ENCODE data around the gene FNDC4.

FNDC4 gene

GRCh38 chr2:27494284-27494943, 586 bp downstream of the FNDC4 start:
- no peak overlapping the region for H2AK5ac ChIP-seq (ENCODE audit: low read depth, low read length)
- peak; percentile 29 for DNase-seq (ENCODE audit: low spot score)

GRCh38 chr2:27493948-27494283, 1.1 kb downstream of the FNDC4 start:
- Histone ChIP-seq H3K4me3 (ENCODE audit: low read length in 2 of 2) (peak overlapping the region in 1 of 2 donors; percentile 65), H3K9ac (ENCODE audit: low read depth, low read length, poor library complexity) (no peak overlapping the region), H2BK120ac (ENCODE audit: low read depth, low read length) (no peak overlapping the region), H2BK12ac (ENCODE audit: low read length) (peak overlapping the region; percentile 11), H2BK15ac (ENCODE audit: low read length) (peak overlapping the region; percentile 21), H4K8ac (ENCODE audit: low read depth, low read length) (no peak overlapping the region), H3K14ac (ENCODE audit: low read length) (no peak overlapping the region), H2BK5ac (ENCODE audit: low read length) (no peak overlapping the region), H4K91ac (ENCODE audit: low read depth, low read length, poor library complexity) (no peak overlapping the region), H3K27me3 (ENCODE audit: control insufficient read depth in 3 of 3, insufficient read depth in 3 of 3, low read depth in 1 of 3, low read length in 3 of 3) (peaks cover 0 to 41% (median 10%) of the 10 kb centered on the region in 3 experiments), H3K23ac (ENCODE audit: low read depth, low read length, poor library complexity) (peak overlapping the region; percentile 62), H3K79me1 (ENCODE audit: low read depth, low read length) (peaks cover 3% of the 10 kb centered on the region), H3K36me3 (replicated peaks in 1 of 2; ENCODE audit: control insufficient read depth in 2 of 2, insufficient read depth in 2 of 2, low read length in 2 of 2) (no peaks in the 10 kb centered on the region), H2AFZ (ENCODE audit: low read length) (peak overlapping the region; percentile 100), H2AK5ac (ENCODE audit: low read depth, low read length) (no peak overlapping the region), H3K4me2 (ENCODE audit: insufficient read depth, low read length, poor library complexity, severe bottlenecking) (peak overlapping the region; percentile 85), H3K4me1 (ENCODE audit: control insufficient read depth in 2 of 2, insufficient read depth in 1 of 2, low read depth in 1 of 2, low read length in 2 of 2) (peaks cover 6 to 13% of the 10 kb centered on the region in 2 donors), H3K27ac (replicated peaks; ENCODE audit: low read length) (no peak overlapping the region), H3K4ac (ENCODE audit: low read length) (no peak overlapping the region), H3K9me3 (replicated peaks in 1 of 2; ENCODE audit: control insufficient read depth in 2 of 2, insufficient read depth in 1 of 2, low read depth in 1 of 2, low read length in 2 of 2) (no peaks in the 10 kb centered on the region), H3K18ac (ENCODE audit: low read length) (peak overlapping the region; percentile 95)
- no CpG with 5 or more reads among the region's 13 CpGs for WGBS, 2 donors (ENCODE audit: extremely low coverage in 2 of 2, insufficient read length in 2 of 2, insufficient replicate concordance in 1 of 2)
- no peak for DNase-seq (ENCODE audit: low spot score)

More at GRCh38 chr2:27494284-27494943, 586 bp downstream of the FNDC4 start:
- Histone ChIP-seq H2AFZ (ENCODE audit: low read length) (peak overlapping the region; percentile 100), H3K27me3 (ENCODE audit: control insufficient read depth in 3 of 3, insufficient read depth in 3 of 3, low read depth in 1 of 3, low read length in 3 of 3) (peaks cover 0 to 46% (median 10%) of the 10 kb centered on the region in 3 experiments), H3K4me2 (ENCODE audit: insufficient read depth, low read length, poor library complexity, severe bottlenecking) (peak overlapping the region; percentile 85), H3K27ac (replicated peaks; ENCODE audit: low read length) (no peak overlapping the region), H3K23ac (ENCODE audit: low read depth, low read length, poor library complexity) (peak overlapping the region; percentile 62), H3K18ac (ENCODE audit: low read length) (peak overlapping the region; percentile 95), H3K9ac (ENCODE audit: low read depth, low read length, poor library complexity) (peak overlapping the region; percentile 91), H2BK15ac (ENCODE audit: low read length) (peak overlapping the region; percentile 21), H3K36me3 (replicated peaks in 1 of 2; ENCODE audit: control insufficient read depth in 2 of 2, insufficient read depth in 2 of 2, low read length in 2 of 2) (no peaks in the 10 kb centered on the region), H3K79me1 (ENCODE audit: low read depth, low read length) (peaks cover under 1% of the 10 kb centered on the region), H3K4ac (ENCODE audit: low read length) (no peak overlapping the region), H3K4me1 (ENCODE audit: control insufficient read depth in 2 of 2, insufficient read depth in 1 of 2, low read depth in 1 of 2, low read length in 2 of 2) (peaks cover 6 to 9% of the 10 kb centered on the region in 2 donors), H3K4me3 (ENCODE audit: low read length in 2 of 2) (peak overlapping the region; percentile 65 to 93), H3K14ac (ENCODE audit: low read length) (no peak overlapping the region), H4K91ac (ENCODE audit: low read depth, low read length, poor library complexity) (no peak overlapping the region), H2BK5ac (ENCODE audit: low read length) (no peak overlapping the region), H2BK12ac (ENCODE audit: low read length) (no peak overlapping the region), H3K9me3 (replicated peaks in 1 of 2; ENCODE audit: control insufficient read depth in 2 of 2, insufficient read depth in 1 of 2, low read depth in 1 of 2, low read length in 2 of 2) (no peaks in the 10 kb centered on the region), H2BK120ac (ENCODE audit: low read depth, low read length) (no peak overlapping the region), H4K8ac (ENCODE audit: low read depth, low read length) (no peak overlapping the region)
- WGBS, 2 donors (ENCODE audit: extremely low coverage in 2 of 2, insufficient read length in 2 of 2, insufficient replicate concordance in 1 of 2), result no CpG with 5 or more reads among the region's 35 CpGs

GRCh38 chr2:27492557-27492956, 2.4 kb downstream of the FNDC4 start:
- Histone ChIP-seq H3K27ac (replicated peaks; ENCODE audit: low read length) (no peak overlapping the region), H3K4me3 (ENCODE audit: low read length in 2 of 2) (no peak overlapping the region), H2BK5ac (ENCODE audit: low read length) (no peak overlapping the region), H3K23ac (ENCODE audit: low read depth, low read length, poor library complexity) (no peak overlapping the region), H3K18ac (ENCODE audit: low read length) (no peak overlapping the region), H3K4me1 (ENCODE audit: control insufficient read depth in 2 of 2, insufficient read depth in 1 of 2, low read depth in 1 of 2, low read length in 2 of 2) (peaks cover 6 to 13% of the 10 kb centered on the region in 2 donors), H2BK15ac (ENCODE audit: low read length) (no peak overlapping the region), H3K79me1 (ENCODE audit: low read depth, low read length) (peaks cover 3% of the 10 kb centered on the region), H3K14ac (ENCODE audit: low read length) (no peak overlapping the region), H3K4me2 (ENCODE audit: insufficient read depth, low read length, poor library complexity, severe bottlenecking) (no peak overlapping the region), H3K27me3 (ENCODE audit: control insufficient read depth in 3 of 3, insufficient read depth in 3 of 3, low read depth in 1 of 3, low read length in 3 of 3) (peaks cover 0 to 27% (median 10%) of the 10 kb centered on the region in 3 experiments), H3K36me3 (replicated peaks in 1 of 2; ENCODE audit: control insufficient read depth in 2 of 2, insufficient read depth in 2 of 2, low read length in 2 of 2) (no peaks in the 10 kb centered on the region), H4K91ac (ENCODE audit: low read depth, low read length, poor library complexity) (no peak overlapping the region), H2BK120ac (ENCODE audit: low read depth, low read length) (no peak overlapping the region), H3K4ac (ENCODE audit: low read length) (no peak overlapping the region), H2BK12ac (ENCODE audit: low read length) (no peak overlapping the region), H2AK5ac (ENCODE audit: low read depth, low read length) (no peak overlapping the region), H2AFZ (ENCODE audit: low read length) (no peak overlapping the region), H3K9ac (ENCODE audit: low read depth, low read length, poor library complexity) (no peak overlapping the region), H4K8ac (ENCODE audit: low read depth, low read length) (no peak overlapping the region), H3K9me3 (replicated peaks in 1 of 2; ENCODE audit: control insufficient read depth in 2 of 2, insufficient read depth in 1 of 2, low read depth in 1 of 2, low read length in 2 of 2) (no peaks in the 10 kb centered on the region)
- DNase-seq (ENCODE audit: low spot score), result no peak
- WGBS, 2 donors (ENCODE audit: extremely low coverage in 2 of 2, insufficient read length in 2 of 2, insufficient replicate concordance in 1 of 2), result no CpG with 5 or more reads among the region's 4 CpGs

- no peak within 1 kb of the TSS for H2AK5ac ChIP-seq (ENCODE audit: low read depth, low read length)
- H3K27ac ChIP-seq (replicated peaks; ENCODE audit: low read length), result no peak within 1 kb of the TSS
Observed at GRCh38 chr2:27489498-27490397, 5.3 kb downstream of the FNDC4 start, which contains the start of gene IFT172. Gene IFT172 (minus strand): TSS chr2:27489743. CDS start chr2:27489653, 90 bp downstream.

More at GRCh38 chr2:27489498-27490397, 5.3 kb downstream of the FNDC4 start, which contains the start of gene IFT172:
- Histone ChIP-seq H2BK15ac (ENCODE audit: low read length) (no peak within 1 kb of the TSS), H3K27me3 (ENCODE audit: control insufficient read depth in 3 of 3, insufficient read depth in 3 of 3, low read depth in 1 of 3, low read length in 3 of 3) (peaks cover 0 to 7% (median 4%) of the 10 kb centered on the region in 3 experiments), H3K9ac (ENCODE audit: low read depth, low read length, poor library complexity) (peak within 1 kb of the TSS; percentile 71), H3K4ac (ENCODE audit: low read length) (no peak within 1 kb of the TSS), H3K23ac (ENCODE audit: low read depth, low read length, poor library complexity) (no peak within 1 kb of the TSS), H4K91ac (ENCODE audit: low read depth, low read length, poor library complexity) (no peak within 1 kb of the TSS), H3K36me3 (replicated peaks in 1 of 2; ENCODE audit: control insufficient read depth in 2 of 2, insufficient read depth in 2 of 2, low read length in 2 of 2) (peaks cover 0 to 2% of the 10 kb centered on the region in 2 donors), H3K4me3 (ENCODE audit: low read length in 2 of 2) (peak within 1 kb of the TSS; percentile 54 to 92), H3K14ac (ENCODE audit: low read length) (no peak within 1 kb of the TSS), H3K4me2 (ENCODE audit: insufficient read depth, low read length, poor library complexity, severe bottlenecking) (peak within 1 kb of the TSS; percentile 94), H2AFZ (ENCODE audit: low read length) (peak within 1 kb of the TSS; percentile 80), H2BK12ac (ENCODE audit: low read length) (no peak within 1 kb of the TSS), H3K4me1 (ENCODE audit: control insufficient read depth in 2 of 2, insufficient read depth in 1 of 2, low read depth in 1 of 2, low read length in 2 of 2) (peaks cover 6 to 13% of the 10 kb centered on the region in 2 donors), H3K18ac (ENCODE audit: low read length) (no peak within 1 kb of the TSS), H2BK120ac (ENCODE audit: low read depth, low read length) (no peak within 1 kb of the TSS), H4K8ac (ENCODE audit: low read depth, low read length) (no peak within 1 kb of the TSS), H3K9me3 (replicated peaks in 1 of 2; ENCODE audit: control insufficient read depth in 2 of 2, insufficient read depth in 1 of 2, low read depth in 1 of 2, low read length in 2 of 2) (no peaks in the 10 kb centered on the region), H2BK5ac (ENCODE audit: low read length) (no peak within 1 kb of the TSS), H3K79me1 (ENCODE audit: low read depth, low read length) (peaks cover 3% of the 10 kb centered on the region)
- no CpG with 5 or more reads among the region's 43 CpGs for WGBS, 2 donors (ENCODE audit: extremely low coverage in 2 of 2, insufficient read length in 2 of 2, insufficient replicate concordance in 1 of 2)
- peak; percentile 98 for DNase-seq (ENCODE audit: low spot score)
